ENCODE results near the gene MIAT.

DNA sequence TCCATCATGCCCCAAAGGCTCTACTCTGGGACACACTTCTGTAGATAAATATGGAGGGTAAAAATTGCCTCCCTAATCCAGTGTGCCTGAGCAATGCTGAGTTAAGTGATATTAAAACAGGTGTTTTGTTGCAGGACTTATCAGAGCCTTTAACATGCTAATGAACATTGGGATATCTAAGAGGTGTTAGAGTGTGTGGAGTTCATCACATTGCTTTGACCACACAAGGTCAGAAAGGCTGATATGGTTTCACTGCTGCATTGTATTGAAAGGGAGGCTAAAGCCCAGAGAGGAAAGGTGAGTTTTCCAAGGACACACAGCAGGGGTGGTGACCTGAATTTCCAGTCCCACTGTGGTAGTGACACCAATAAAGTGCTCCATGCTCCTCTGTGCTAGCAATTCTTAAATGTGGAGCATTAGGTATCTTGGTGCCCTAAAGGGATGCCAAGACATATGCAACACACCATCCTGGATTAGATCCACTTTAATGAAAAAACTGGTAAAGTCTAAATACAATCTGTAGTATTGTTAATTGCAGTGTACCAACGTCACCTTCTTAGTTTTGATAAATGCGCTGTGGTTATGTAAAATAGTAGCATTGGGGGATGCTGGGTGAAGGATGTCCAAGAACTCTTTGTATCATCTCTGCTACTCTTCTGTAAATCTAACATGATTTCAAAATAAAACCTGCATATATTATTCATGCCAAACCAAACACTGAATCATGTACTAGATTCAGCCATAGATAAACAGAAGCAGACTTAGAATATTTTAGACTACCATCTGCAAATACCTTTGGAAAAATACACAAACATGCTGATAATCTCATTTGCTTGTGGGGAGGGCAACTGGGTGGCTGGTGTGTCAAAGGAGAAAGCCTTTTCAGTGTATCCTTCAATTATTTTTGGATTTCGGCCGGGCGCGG lies 45.8 kb downstream of the MIAT start:
- TF ChIP-seq CTCF (IDR thresholded peaks at IDR 0.05): no peak
- no peak for TF ChIP-seq POLR2A (IDR thresholded peaks at IDR 0.05)

All from tibial nerve (tissue), 3 donors.